Measurements from ENCODE around the gene MED31.

- TF ChIP-seq EZH2 (IDR thresholded peaks at IDR 0.05; ENCODE audit: low read depth) (no peak), CTCF (conservative IDR thresholded peaks at IDR 0.05) (no peak)
Observed at GRCh38 chr17:6639014-6639585, 12.3 kb downstream of the MED31 start.

All from PC-9 (cell line).